HepG2 (cell line): Measurements from ENCODE around the gene CD248.

Experiments used
- NKX3-1 ChIP-seq: sonication (generic); formaldehyde crosslinking; IDR thresholded peaks from 2 replicates; pipeline ENCODE4 v1.5.0; 2020; ENCODE audit warnings: missing genetic modification reagents
- ZNF335 ChIP-seq: sonication (generic); formaldehyde crosslinking; IDR thresholded peaks from 2 replicates; pipeline ENCODE4 v1.4.0; 2020; ENCODE audit warnings: missing genetic modification reagents
- ZNF549 ChIP-seq: sonication (generic); formaldehyde crosslinking; IDR thresholded peaks from 2 replicates; pipeline ENCODE4 v1.5.0; 2020; ENCODE audit warnings: missing genetic modification reagents

GRCh38 chr11:66314561-66315497, 2.0 kb downstream of the CD248 start:
- TF ChIP-seq NKX3-1 (CRISPR knock-in tag) (no peak), ZNF335 (CRISPR knock-in tag) (no peak), ZNF549 (CRISPR knock-in tag) (no peak)
